Fibroblast of lung (primary cell): Measurements from ENCODE around the gene SOX13. TPM values are rescaled to one million over a fixed set of nuclear protein-coding genes. Genes with fewer than 3 reads are reported as not detected.

ENCODE experiments used
- DNase-seq, 2 donors: peaks; one replicate each; pipeline versions ENCODE4 v3.0.0 to v3.0.0-alpha.2; 2010; ENCODE audit warnings: low read depth in 2 of 2
- H2AFZ ChIP-seq: 2 replicates; pipeline ENCODE4 v1.5.1; 2012; ENCODE audit warnings: low read length, control low read depth, inconsistent platforms
- H3K27ac ChIP-seq: 2 replicates; pipeline ENCODE4 v1.5.1; 2011; ENCODE audit warnings: low read length, control low read depth; ENCODE audit not compliant: insufficient read depth
- H3K27me3 ChIP-seq: 2 replicates; pipeline ENCODE4 v1.5.1; 2011; ENCODE audit warnings: mild to moderate bottlenecking, low read length; ENCODE audit not compliant: control insufficient read depth, insufficient read depth
- H3K36me3 ChIP-seq: 2 replicates; pipeline ENCODE4 v1.5.1; 2011; ENCODE audit warnings: low read length; ENCODE audit not compliant: control insufficient read depth, insufficient read depth
- H3K4me1 ChIP-seq: 2 replicates; pipeline ENCODE4 v1.5.1; 2011; ENCODE audit warnings: low read length; ENCODE audit not compliant: control insufficient read depth, insufficient read depth; ENCODE audit errors: extremely low read depth
- H3K4me2 ChIP-seq: 2 replicates; pipeline ENCODE4 v1.5.1; 2011; ENCODE audit warnings: low read length, control low read depth; ENCODE audit not compliant: insufficient read depth; ENCODE audit errors: extremely low read depth
- H3K4me3 ChIP-seq, 4 experiments: fragments of 200-600 bp in 1 of 4; sonication (generic) in 1 of 4; replicated peaks in 1 of 4; 2 replicates each; pipeline ENCODE4 v1.5.1; 2011 to 2016; ENCODE audit warnings: low read length in 4 of 4, low read depth in 3 of 4, mild to moderate bottlenecking in 3 of 4, control low read depth in 2 of 4, inconsistent platforms in 1 of 4, mixed read lengths in 1 of 4; ENCODE audit not compliant: insufficient read depth in 1 of 4; ENCODE audit errors: control extremely low read depth in 1 of 4
- H3K79me2 ChIP-seq: 2 replicates; pipeline ENCODE4 v1.5.1; 2012; ENCODE audit warnings: mild to moderate bottlenecking, low read length, inconsistent platforms; ENCODE audit not compliant: control insufficient read depth, insufficient read depth
- H3K9ac ChIP-seq: 2 replicates; pipeline ENCODE4 v1.5.1; 2011; ENCODE audit warnings: mild to moderate bottlenecking, low read length, control low read depth; ENCODE audit not compliant: insufficient read depth
- H3K9me3 ChIP-seq: 2 replicates; pipeline ENCODE4 v1.5.1; 2012; ENCODE audit warnings: low read depth, low read length; ENCODE audit not compliant: control insufficient read depth, insufficient read depth
- H4K20me1 ChIP-seq: 2 replicates; pipeline ENCODE4 v1.5.1; 2011; ENCODE audit warnings: low read length; ENCODE audit not compliant: control insufficient read depth, insufficient read depth; ENCODE audit errors: extremely low read depth
- EZH2 ChIP-seq: IDR thresholded peaks from 2 replicates; pipeline ENCODE4 v1.5.1; 2012; ENCODE audit warnings: low read length, control low read depth, mild to moderate bottlenecking; ENCODE audit errors: missing control alignments
- polyA plus RNA-seq, 2 donors: library from polyadenylated mRNA; depleted of rRNA in 1 of 2; stranded (reverse) in 1 of 2; unstranded in 1 of 2; fragments of >200 nt; gene quantifications; 2 replicates each; pipeline ENCODE4 v1.2.1, GENCODE V29; 2011 to 2012; ENCODE audit warnings: missing spikeins in 1 of 2
- total RNA-seq: library from RNA; depleted of rRNA; stranded (reverse); fragments of >200 nt; gene quantifications from 2 replicates; pipeline ENCODE4 v1.2.1, GENCODE V29; 2014
- TF ChIP-seq, protein P1 (sequence below), 2 donors: IDR thresholded peaks in 1 of 2; conservative IDR thresholded peaks in 1 of 2; 1 replicate in 1 of 2; 2 replicates in 1 of 2; pipeline ENCODE4 v1.5.1; 2011 to 2012; ENCODE audit warnings: low read length in 2 of 2, control low read depth in 1 of 2, inconsistent platforms in 1 of 2, low read depth in 1 of 2, mild to moderate bottlenecking in 1 of 2

Gene SOX13
- total and polyA plus RNA-seq, 2 donors (not counting 1 experiment from before 2014, with no cell fraction given), result 2.0 to 5.5 TPM

DNA sequence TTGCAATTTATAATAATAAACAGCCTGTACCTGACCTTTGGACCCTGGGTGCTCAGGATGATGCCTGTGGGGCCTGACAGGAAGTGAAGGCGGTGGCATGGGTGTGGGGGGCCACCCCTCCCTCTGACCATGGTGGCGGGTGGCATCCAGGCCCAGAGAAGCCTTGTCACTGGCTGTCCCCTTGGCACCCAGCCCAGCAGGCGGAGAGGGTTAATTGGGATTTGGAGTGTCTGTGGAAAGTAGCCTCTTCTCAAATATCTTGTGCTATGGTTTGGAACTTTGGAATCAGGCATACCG is 20.5 kb downstream of the SOX13 start:
- TF ChIP-seq EZH2, result no peak
- TF ChIP-seq, protein P1, sequence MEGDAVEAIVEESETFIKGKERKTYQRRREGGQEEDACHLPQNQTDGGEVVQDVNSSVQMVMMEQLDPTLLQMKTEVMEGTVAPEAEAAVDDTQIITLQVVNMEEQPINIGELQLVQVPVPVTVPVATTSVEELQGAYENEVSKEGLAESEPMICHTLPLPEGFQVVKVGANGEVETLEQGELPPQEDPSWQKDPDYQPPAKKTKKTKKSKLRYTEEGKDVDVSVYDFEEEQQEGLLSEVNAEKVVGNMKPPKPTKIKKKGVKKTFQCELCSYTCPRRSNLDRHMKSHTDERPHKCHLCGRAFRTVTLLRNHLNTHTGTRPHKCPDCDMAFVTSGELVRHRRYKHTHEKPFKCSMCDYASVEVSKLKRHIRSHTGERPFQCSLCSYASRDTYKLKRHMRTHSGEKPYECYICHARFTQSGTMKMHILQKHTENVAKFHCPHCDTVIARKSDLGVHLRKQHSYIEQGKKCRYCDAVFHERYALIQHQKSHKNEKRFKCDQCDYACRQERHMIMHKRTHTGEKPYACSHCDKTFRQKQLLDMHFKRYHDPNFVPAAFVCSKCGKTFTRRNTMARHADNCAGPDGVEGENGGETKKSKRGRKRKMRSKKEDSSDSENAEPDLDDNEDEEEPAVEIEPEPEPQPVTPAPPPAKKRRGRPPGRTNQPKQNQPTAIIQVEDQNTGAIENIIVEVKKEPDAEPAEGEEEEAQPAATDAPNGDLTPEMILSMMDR (conservative IDR thresholded peaks at IDR 0.05 in 1 of 2, IDR thresholded peaks at IDR 0.05 in 1 of 2; ENCODE audit: low read depth in 1 of 2, low read length in 2 of 2), result no peak
- H3K27ac ChIP-seq, result no peak overlapping the region

DNA sequence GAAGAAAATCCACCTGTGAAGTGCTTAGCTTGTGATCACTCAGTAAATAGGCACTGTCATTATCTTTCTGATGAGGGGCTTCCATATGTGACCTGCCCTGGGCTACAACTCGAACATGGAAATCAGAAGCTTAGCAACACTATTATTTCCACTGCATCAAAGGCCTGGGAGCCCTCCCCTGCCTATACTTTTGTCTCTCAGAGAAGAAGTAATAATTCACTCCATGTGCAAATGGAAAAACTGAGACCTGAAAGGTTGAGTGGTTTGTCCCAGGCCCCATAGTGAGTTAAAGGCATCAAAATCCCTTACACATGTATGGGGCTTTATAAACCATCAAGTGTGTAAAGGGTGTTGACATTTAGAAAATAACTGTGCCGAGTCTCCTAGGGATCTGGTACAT is 20.9 kb downstream of the SOX13 start:
- no peaks in the 10 kb centered on the region for H3K79me2 ChIP-seq
- no peak overlapping the region for H3K27ac ChIP-seq
- H3K4me2 ChIP-seq, result no peak overlapping the region
- peaks cover under 1% of the 10 kb centered on the region for H3K4me1 ChIP-seq
- H3K27me3 ChIP-seq, result no peaks in the 10 kb centered on the region
- no peak for DNase-seq
- H3K9me3 ChIP-seq, result no peaks in the 10 kb centered on the region
- H3K4me3 ChIP-seq, result no peak overlapping the region
- no peak overlapping the region for H3K9ac ChIP-seq
- no peak overlapping the region for H2AFZ ChIP-seq
- TF ChIP-seq, protein P1 (conservative IDR thresholded peaks at IDR 0.05 in 1 of 2, IDR thresholded peaks at IDR 0.05 in 1 of 2; ENCODE audit: low read depth in 1 of 2, low read length in 2 of 2), result no peak
- no peak for TF ChIP-seq EZH2
- H3K36me3 ChIP-seq, result no peaks in the 10 kb centered on the region
- no peaks in the 10 kb centered on the region for H4K20me1 ChIP-seq

More for the DNA sequence above, 20.5 kb downstream of the SOX13 start:
- Histone ChIP-seq H3K79me2 (no peaks in the 10 kb centered on the region), H3K9me3 (no peaks in the 10 kb centered on the region), H3K4me2 (no peak overlapping the region), H3K36me3 (no peaks in the 10 kb centered on the region), H3K9ac (no peak overlapping the region), H2AFZ (no peak overlapping the region), H3K27me3 (no peaks in the 10 kb centered on the region), H3K4me1 (peaks cover 3% of the 10 kb centered on the region), H3K4me3 (no peak overlapping the region), H4K20me1 (no peaks in the 10 kb centered on the region)
- no peak for DNase-seq

DNA sequence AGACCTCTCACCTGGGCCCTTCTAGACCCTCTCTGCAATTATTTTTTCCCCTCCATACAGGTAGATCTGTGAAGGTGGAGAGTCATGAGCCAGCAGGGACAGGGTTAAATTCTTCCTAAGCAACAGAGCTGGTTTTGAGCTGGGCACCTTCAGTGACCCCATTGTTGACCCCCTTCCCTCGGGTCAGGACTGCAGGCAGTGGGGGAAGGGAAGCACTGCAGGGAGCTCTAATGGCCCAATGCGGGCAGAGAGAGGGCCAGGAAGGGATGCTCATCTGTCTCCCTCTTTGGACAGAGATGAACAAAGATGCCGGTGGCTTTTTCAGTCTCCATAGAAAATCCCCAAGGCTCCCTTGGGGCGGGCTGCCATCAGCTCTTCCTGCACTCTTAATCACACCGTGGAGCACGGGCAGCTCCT is 21.4 kb downstream of the SOX13 start:
- DNase-seq, result no peak
- no peak overlapping the region for H3K9ac ChIP-seq
- no peak overlapping the region for H3K4me3 ChIP-seq
- no peaks in the 10 kb centered on the region for H3K4me1 ChIP-seq
- H3K4me2 ChIP-seq, result no peak overlapping the region
- H2AFZ ChIP-seq, result no peak overlapping the region
- H3K27ac ChIP-seq, result no peak overlapping the region
- H3K36me3 ChIP-seq, result no peaks in the 10 kb centered on the region
- H3K27me3 ChIP-seq, result no peaks in the 10 kb centered on the region
- H3K9me3 ChIP-seq, result no peaks in the 10 kb centered on the region
- TF ChIP-seq, protein P1 (conservative IDR thresholded peaks at IDR 0.05 in 1 of 2, IDR thresholded peaks at IDR 0.05 in 1 of 2; ENCODE audit: low read depth in 1 of 2, low read length in 2 of 2), result no peak
- no peak for TF ChIP-seq EZH2
- no peaks in the 10 kb centered on the region for H3K79me2 ChIP-seq
- no peaks in the 10 kb centered on the region for H4K20me1 ChIP-seq
